ENCODE measurements around the gene DCDC1. TPM values are rescaled to one million over a fixed set of nuclear protein-coding genes. Genes with fewer than 3 reads are reported as not detected.

DCDC1 gene
- total RNA-seq, 1 donor from 2014 or later = 0.93 TPM

GRCh38 chr11:30818721-30819120 is 550.8 kb downstream of the DCDC1 start:
- Histone ChIP-seq H3K9me3 (no peaks in the 10 kb centered on the region), H3K27me3 (no peaks in the 10 kb centered on the region), H3K27ac (no peak overlapping the region), H3K4me3 (no peak overlapping the region), H3K4me1 (no peaks in the 10 kb centered on the region), H3K36me3 (no peaks in the 10 kb centered on the region)
- no peak for DNase-seq
- no peak for ATAC-seq
- intact Hi-C loops (cut with DNase I) = no loop called here
- TF ChIP-seq CTCF (IDR thresholded peaks at IDR 0.05) = no peak

GRCh38 chr11:30816959-30817880 is 552.3 kb downstream of the DCDC1 start:
- intact Hi-C loops (cut with DNase I) = no loop called here
- TF ChIP-seq CTCF (IDR thresholded peaks at IDR 0.05) = no peak
- H3K4me1 ChIP-seq = no peaks in the 10 kb centered on the region
- ATAC-seq = no peak
- H3K27me3 ChIP-seq = no peaks in the 10 kb centered on the region
- H3K9me3 ChIP-seq = no peaks in the 10 kb centered on the region
- no peaks in the 10 kb centered on the region for H3K36me3 ChIP-seq
- no peak overlapping the region for H3K27ac ChIP-seq
- no peak overlapping the region for H3K4me3 ChIP-seq
- DNase-seq = no peak

DNA sequence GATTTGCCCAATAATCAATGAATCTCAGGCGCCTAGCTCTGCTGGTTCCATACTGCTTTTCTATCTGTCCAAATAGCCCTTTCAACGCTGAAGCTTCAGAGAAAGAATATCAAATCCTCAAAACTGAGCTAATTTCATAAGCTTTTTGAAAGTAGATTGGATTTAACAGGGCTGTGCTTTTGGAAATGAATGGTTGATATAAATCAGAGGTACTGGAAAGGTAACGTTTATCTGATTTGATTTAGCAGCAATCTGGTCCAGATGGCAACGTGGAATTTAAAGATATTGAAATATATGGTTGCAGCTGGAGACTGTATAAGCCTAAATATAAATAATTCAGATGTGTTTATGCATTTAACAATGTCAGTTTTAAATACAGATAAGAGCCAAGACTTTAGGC is 553.9 kb downstream of the DCDC1 start:
- H3K4me3 ChIP-seq = no peak overlapping the region
- no peaks in the 10 kb centered on the region for H3K4me1 ChIP-seq
- DNase-seq (no peak), ATAC-seq (no peak)
- H3K9me3 ChIP-seq = no peaks in the 10 kb centered on the region
- TF ChIP-seq CTCF (IDR thresholded peaks at IDR 0.05) = no peak
- no peaks in the 10 kb centered on the region for H3K36me3 ChIP-seq
- H3K27me3 ChIP-seq = no peaks in the 10 kb centered on the region
- H3K27ac ChIP-seq = no peak overlapping the region
- intact Hi-C loops (cut with DNase I) = no loop called here

DNA sequence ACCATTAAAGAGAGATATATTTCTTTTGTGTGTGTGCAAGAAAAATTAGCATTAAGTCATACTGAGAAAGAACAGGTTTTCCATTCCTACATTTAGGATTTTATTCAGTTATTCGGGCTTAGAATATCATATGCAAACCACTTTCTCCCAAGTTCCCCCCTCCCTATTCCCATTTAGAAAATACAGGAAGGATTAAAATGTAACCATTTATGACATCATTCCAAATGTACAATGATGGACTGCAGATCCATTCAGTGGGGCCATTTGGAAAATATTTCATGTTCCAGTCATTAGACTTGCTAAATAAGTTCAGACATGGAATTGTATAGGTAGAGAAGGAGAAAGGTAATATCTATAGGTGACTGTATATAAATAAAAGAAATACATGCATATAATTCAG is 554.8 kb downstream of the DCDC1 start:
- no peaks in the 10 kb centered on the region for H3K4me1 ChIP-seq
- intact Hi-C loops (cut with DNase I) = no loop called here
- no peak for TF ChIP-seq CTCF (IDR thresholded peaks at IDR 0.05)
- no peak overlapping the region for H3K27ac ChIP-seq
- no peaks in the 10 kb centered on the region for H3K9me3 ChIP-seq
- H3K36me3 ChIP-seq = no peaks in the 10 kb centered on the region
- no peak for ATAC-seq
- H3K27me3 ChIP-seq = no peaks in the 10 kb centered on the region
- no peak overlapping the region for H3K4me3 ChIP-seq
- no peak for DNase-seq

Other genes with a start within 250 kb of the DCDC1 start
- gene DNAJC24, start 121 bp upstream of the DCDC1 start, total RNA-seq = 14.1 TPM
- gene IMMP1L, start 139.9 kb upstream of the DCDC1 start, total RNA-seq = 12.4 TPM
- gene ELP4, start 140.0 kb upstream of the DCDC1 start, total RNA-seq = 16.6 TPM